A549 (cell line): ENCODE measurements around the gene POLR1E.

Source experiments
- CBX2 ChIP-seq: fragments of 200-600 bp; sonication (generic); IDR thresholded peaks from 2 replicates; pipeline ENCODE4 v1.6.1; 2016; ENCODE audit warnings: low read depth, mild to moderate bottlenecking, borderline replicate concordance
- CEBPB ChIP-seq, 2 experiments: fragments of >200 bp in 1 of 2; sonication (Bioruptor Twin) in 1 of 2; formaldehyde crosslinking in 1 of 2; IDR thresholded peaks; 2 replicates each; pipeline ENCODE4 v1.6.1; 2012 to 2016
- CTCF ChIP-seq: fragments of >200 bp; sonication (Bioruptor Twin); formaldehyde crosslinking; IDR thresholded peaks from 3 replicates; pipeline ENCODE4 v1.5.1; 2016
- EHF ChIP-seq: fragments of 250-450 bp; sonication (Bioruptor Pico); IDR thresholded peaks from 2 replicates; pipeline ENCODE4 v1.5.0; 2020; ENCODE audit warnings: mild to moderate bottlenecking
- EHMT2 ChIP-seq: fragments of 200-600 bp; sonication (generic); IDR thresholded peaks from 2 replicates; pipeline ENCODE4 v1.6.1; 2016; ENCODE audit warnings: antibody characterized with exemption, low read depth, mild to moderate bottlenecking, moderate library complexity
- EP300 ChIP-seq, 2 experiments: fragments of >200 bp; sonication (Bioruptor Twin); formaldehyde crosslinking; IDR thresholded peaks; 2 replicates in 1 of 2; 3 replicates in 1 of 2; pipeline ENCODE4 v1.6.1; 2016 to 2017
- HOXB13 ChIP-seq: fragments of 250-450 bp; sonication (Bioruptor Pico); IDR thresholded peaks from 2 replicates; pipeline ENCODE4 v1.5.0; 2020; ENCODE audit warnings: low read depth, mild to moderate bottlenecking, moderate library complexity
- MYC ChIP-seq: IDR thresholded peaks from 2 replicates; pipeline ENCODE4 v1.6.1; 2012; ENCODE audit warnings: mild to moderate bottlenecking, inconsistent platforms, low read length, improper control_type of control experiment, borderline replicate concordance
- POLR2A ChIP-seq: IDR thresholded peaks from 2 replicates; pipeline ENCODE4 v1.6.1; 2012; ENCODE audit warnings: mild to moderate bottlenecking, low read length
- REST ChIP-seq: fragments of 200-600 bp; sonication (generic); IDR thresholded peaks from 2 replicates; pipeline ENCODE4 v1.6.1; 2016; ENCODE audit warnings: antibody characterized with exemption, mild to moderate bottlenecking, moderate library complexity
- SREBF2 ChIP-seq: fragments of 450-650 bp; IDR thresholded peaks from 2 replicates; pipeline ENCODE4 v1.6.1; 2014; ENCODE audit warnings: mild to moderate bottlenecking, moderate library complexity
- USF2 ChIP-seq: fragments of 450-650 bp; IDR thresholded peaks from 2 replicates; pipeline ENCODE4 v1.6.1; 2014; ENCODE audit warnings: antibody characterized with exemption

- TF ChIP-seq CTCF (no peak), POLR2A (no peak), USF2 (no peak), HOXB13 (CRISPR knock-in tag) (no peak), EP300 (IDR thresholded peaks at IDR 0.05) (no peak), CBX2 (no peak), SREBF2 (no peak), EHF (no peak), EHMT2 (no peak), CEBPB (IDR thresholded peaks at IDR 0.05) (no peak), REST (no peak), MYC (no peak)
Measured at GRCh38 chr9:37456817-37457216, 28.9 kb upstream of the POLR1E start.
